LNCAP (cell line): ENCODE data around the gene FAXDC2.

Experiments
- TF ChIP-seq, protein P1 (sequence below): fragments of 450-650 bp; IDR thresholded peaks from 2 replicates; pipeline ENCODE4 v1.5.1; 2017; ENCODE audit warnings: mild to moderate bottlenecking

The FAXDC2 gene

DNA sequence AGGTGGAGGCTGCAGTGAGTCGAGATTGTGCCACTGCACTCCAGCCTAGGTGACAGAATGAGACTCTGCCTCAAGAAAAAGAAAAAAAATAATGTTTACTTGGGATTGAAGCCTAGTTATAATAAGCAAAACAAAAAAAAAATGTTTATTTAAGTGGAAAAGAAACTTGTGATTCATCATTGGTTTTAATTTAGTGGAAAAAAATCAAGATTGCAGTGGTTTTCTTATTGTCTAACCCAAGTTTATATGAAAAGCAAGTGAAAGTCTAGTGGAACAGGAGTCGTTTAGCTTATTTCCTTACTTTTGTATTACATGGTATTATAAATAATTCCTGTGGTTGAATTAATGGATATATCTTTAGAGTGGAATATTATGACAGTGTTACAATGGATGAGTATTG, 16.4 kb upstream of the FAXDC2 start:
- TF ChIP-seq, protein P1, sequence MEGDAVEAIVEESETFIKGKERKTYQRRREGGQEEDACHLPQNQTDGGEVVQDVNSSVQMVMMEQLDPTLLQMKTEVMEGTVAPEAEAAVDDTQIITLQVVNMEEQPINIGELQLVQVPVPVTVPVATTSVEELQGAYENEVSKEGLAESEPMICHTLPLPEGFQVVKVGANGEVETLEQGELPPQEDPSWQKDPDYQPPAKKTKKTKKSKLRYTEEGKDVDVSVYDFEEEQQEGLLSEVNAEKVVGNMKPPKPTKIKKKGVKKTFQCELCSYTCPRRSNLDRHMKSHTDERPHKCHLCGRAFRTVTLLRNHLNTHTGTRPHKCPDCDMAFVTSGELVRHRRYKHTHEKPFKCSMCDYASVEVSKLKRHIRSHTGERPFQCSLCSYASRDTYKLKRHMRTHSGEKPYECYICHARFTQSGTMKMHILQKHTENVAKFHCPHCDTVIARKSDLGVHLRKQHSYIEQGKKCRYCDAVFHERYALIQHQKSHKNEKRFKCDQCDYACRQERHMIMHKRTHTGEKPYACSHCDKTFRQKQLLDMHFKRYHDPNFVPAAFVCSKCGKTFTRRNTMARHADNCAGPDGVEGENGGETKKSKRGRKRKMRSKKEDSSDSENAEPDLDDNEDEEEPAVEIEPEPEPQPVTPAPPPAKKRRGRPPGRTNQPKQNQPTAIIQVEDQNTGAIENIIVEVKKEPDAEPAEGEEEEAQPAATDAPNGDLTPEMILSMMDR = no peak

GRCh38 chr5:154865466-154866184, 15.2 kb upstream of the FAXDC2 start:
- TF ChIP-seq, protein P1 = no peak

- TF ChIP-seq, protein P1 = no peak
Observed at GRCh38 chr5:154863291-154864080, 13.1 kb upstream of the FAXDC2 start.

GRCh38 chr5:154862766-154863165, 12.4 kb upstream of the FAXDC2 start:
- TF ChIP-seq, protein P1 = no peak

GRCh38 chr5:154861946-154862345, 11.5 kb upstream of the FAXDC2 start:
- TF ChIP-seq, protein P1 = no peak

DNA sequence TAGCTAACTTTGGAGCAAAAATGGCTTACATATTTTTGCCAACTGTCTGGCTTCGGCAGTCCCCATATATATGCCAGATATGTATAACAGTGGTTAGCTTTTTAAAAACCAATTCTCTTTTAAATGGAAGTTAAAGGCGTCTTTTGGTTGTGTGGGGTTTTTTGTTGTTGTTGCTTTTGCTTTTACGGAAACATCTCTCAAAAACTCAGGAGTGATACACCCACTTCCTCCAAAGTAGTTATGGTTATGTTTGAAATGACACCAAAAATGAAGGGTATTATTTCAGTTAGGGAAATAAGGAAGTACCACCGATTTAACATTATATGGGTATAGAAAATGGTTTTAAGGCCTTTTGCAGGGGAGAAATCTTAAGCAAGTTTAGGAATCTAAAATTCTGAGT, 10.4 kb upstream of the FAXDC2 start:
- TF ChIP-seq, protein P1 = no peak

- TF ChIP-seq, protein P1 = no peak
Observed at GRCh38 chr5:154860123-154860522, 9.7 kb upstream of the FAXDC2 start.
